ENCODE data around the gene NTN1. TPM values are rescaled to one million over a fixed set of nuclear protein-coding genes. Genes with fewer than 3 reads are reported as not detected.

Gene NTN1
- total and polyA plus RNA-seq, 2 of the 4 experiments (the other 2 are of a cell fraction): under 0.01 to 0.07 TPM

DNA sequence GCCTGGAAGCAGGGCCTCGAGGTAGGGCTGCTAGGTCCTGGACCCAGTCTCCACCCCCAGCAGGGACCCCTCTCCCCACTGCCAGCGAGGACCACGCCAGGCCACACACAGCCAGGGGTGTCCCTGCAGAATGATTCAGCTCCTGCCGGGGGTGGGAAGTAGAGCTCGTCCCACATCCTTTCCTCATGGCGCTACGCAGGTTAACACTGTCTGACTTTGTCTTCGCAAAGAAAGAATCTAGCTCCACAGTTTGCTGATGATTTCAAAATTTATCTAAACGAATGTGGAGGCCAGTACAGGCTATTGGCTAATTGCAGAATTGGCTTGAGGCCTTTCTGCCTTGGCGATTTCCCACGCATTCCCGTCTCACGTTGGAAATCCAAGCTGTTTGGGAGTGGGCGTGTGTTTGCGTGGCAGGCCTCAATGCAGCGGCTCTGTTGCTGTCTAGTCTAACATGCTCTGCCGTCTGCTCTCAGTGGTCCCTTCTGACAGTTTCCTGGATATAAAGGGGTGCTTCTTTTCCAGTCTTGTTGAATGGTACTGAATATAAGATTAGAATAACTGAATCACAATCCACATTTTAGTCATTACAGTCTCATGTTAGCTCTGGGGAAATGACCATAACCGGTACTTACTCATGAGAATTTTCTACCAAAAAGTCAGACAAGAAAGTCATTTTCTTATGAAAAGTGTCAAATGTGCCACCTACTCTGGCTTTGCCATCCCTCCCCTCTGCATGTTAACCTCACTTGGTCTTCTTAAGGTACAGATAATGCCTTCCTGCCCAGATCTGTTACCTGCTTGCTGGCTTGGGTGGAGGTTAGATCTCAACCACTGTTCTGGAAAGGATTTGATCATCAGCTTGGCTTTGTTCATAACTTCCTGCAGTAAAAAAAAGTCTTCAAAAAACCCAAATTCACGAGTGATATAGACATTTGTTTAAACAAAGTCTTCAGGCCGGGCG lies 252.4 kb downstream of the NTN1 start:
- Histone ChIP-seq H3K9ac (ENCODE audit: low read depth, low read length) (no peak overlapping the region), H2AK5ac (ENCODE audit: low read depth, low read length) (no peak overlapping the region), H3K14ac (replicated peaks; ENCODE audit: low read depth, low read length) (no peak overlapping the region), H4K5ac (ENCODE audit: low read depth, low read length) (no peak overlapping the region), H2BK15ac (ENCODE audit: low read depth, low read length) (no peak overlapping the region), H3K4me1 (ENCODE audit: control insufficient read depth, insufficient read depth, low read length) (peaks cover 2% of the 10 kb centered on the region; the same call in 1 of the 2 replicates), H3K27me3 (ENCODE audit: control insufficient read depth, insufficient read depth, low read length) (no peaks in the 10 kb centered on the region), H4K8ac (ENCODE audit: low read depth in 2 of 2, low read length in 2 of 2) (no peak overlapping the region), H2BK5ac (ENCODE audit: low read depth, low read length, poor library complexity, severe bottlenecking) (no peak overlapping the region), H3K18ac (ENCODE audit: low read depth, low read length) (no peak overlapping the region), H3K56ac (ENCODE audit: extremely low read depth, insufficient read depth, low read length) (no peak overlapping the region), H4K91ac (ENCODE audit: insufficient read depth, low read depth, low read length) (no peak overlapping the region), H3K27ac (ENCODE audit: insufficient read depth, low read length) (no peak overlapping the region), H2AK9ac (replicated peaks; ENCODE audit: low read depth, low read length, poor library complexity) (no peak overlapping the region), H3K9me3 (ENCODE audit: control insufficient read depth, insufficient read depth, low read length) (no peaks in the 10 kb centered on the region), H3K9me1 (ENCODE audit: insufficient read depth, low read length) (no peaks in the 10 kb centered on the region), H3K23ac (ENCODE audit: low read depth, low read length) (no peak overlapping the region), H3K36me3 (ENCODE audit: control insufficient read depth, insufficient read depth, low read length) (no peaks in the 10 kb centered on the region), H4K20me1 (ENCODE audit: insufficient read depth, low read length) (no peaks in the 10 kb centered on the region), H2BK120ac (ENCODE audit: low read depth, low read length) (no peak overlapping the region), H3K4me2 (ENCODE audit: low read depth, low read length) (no peak overlapping the region), H3K79me1 (ENCODE audit: low read depth in 1 of 2, low read length in 2 of 2) (no peaks in the 10 kb centered on the region), H2BK20ac (ENCODE audit: low read depth, low read length) (no peak overlapping the region), H2AFZ (replicated peaks; ENCODE audit: low read length, poor library complexity) (no peak overlapping the region), H3K4me3 (ENCODE audit: insufficient read depth, low read depth, low read length) (no peak overlapping the region), H3K4ac (ENCODE audit: low read depth, low read length) (no peak overlapping the region)
- ChIA-PET CTCF (no interaction called here), POLR2A (ENCODE audit: unreplicated experiment) (no interaction called here)
- dilution Hi-C loops (cut with HindIII; ENCODE audit: low sequenced_read_pairs, unreplicated experiment): no loop called here
- BruUV-seq (replicated peaks): no TSS peak
- intact Hi-C loops (cut with micrococcal nuclease): loop anchor here (10.0 kb wide), 2 partner anchors 59 to 91 kb away; no protein-coding TSS in a partner anchor
- 67% methylated on average over 5 of the region's 21 CpGs; no CpG with 5 or more reads in 1 of the 2 experiments for WGBS, 2 experiments (ENCODE audit: extremely low coverage in 2 of 2, insufficient read length in 1 of 2)
- DNase-seq (peak; percentile 52), ATAC-seq (ENCODE audit: low read depth) (peak; percentile 35)
- in situ Hi-C loops (cut with MboI; ENCODE audit: low sequenced_read_pairs): no loop called here
- TF ChIP-seq CEBPB (IDR thresholded peaks at IDR 0.05; ENCODE audit: low read depth, low read length) (no peak), RCOR1 (IDR thresholded peaks at IDR 0.05; ENCODE audit: insufficient replicate concordance, low read length) (no peak), RFX5 (IDR thresholded peaks at IDR 0.05; ENCODE audit: low read depth, low read length) (no peak), FOS (IDR thresholded peaks at IDR 0.05; ENCODE audit: low read depth, low read length) (no peak), MXI1 (IDR thresholded peaks at IDR 0.05; ENCODE audit: borderline replicate concordance, low read depth, low read length) (no peak), MAZ (IDR thresholded peaks at IDR 0.05; ENCODE audit: borderline replicate concordance, low read depth, low read length) (no peak), BHLHE40 (IDR thresholded peaks at IDR 0.05; ENCODE audit: low read depth, low read length) (no peak), CHD1 (IDR thresholded peaks at IDR 0.05; ENCODE audit: low read depth, low read length) (no peak), POLR2A (IDR thresholded peaks at IDR 0.05; ENCODE audit: low read depth, low read length) (no peak), RAD21 (IDR thresholded peaks at IDR 0.05; ENCODE audit: low read length) (no peak), SMC3 (IDR thresholded peaks at IDR 0.05; ENCODE audit: low read depth, low read length) (no peak)
- TF ChIP-seq, protein P1, sequence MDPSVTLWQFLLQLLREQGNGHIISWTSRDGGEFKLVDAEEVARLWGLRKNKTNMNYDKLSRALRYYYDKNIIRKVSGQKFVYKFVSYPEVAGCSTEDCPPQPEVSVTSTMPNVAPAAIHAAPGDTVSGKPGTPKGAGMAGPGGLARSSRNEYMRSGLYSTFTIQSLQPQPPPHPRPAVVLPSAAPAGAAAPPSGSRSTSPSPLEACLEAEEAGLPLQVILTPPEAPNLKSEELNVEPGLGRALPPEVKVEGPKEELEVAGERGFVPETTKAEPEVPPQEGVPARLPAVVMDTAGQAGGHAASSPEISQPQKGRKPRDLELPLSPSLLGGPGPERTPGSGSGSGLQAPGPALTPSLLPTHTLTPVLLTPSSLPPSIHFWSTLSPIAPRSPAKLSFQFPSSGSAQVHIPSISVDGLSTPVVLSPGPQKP (IDR thresholded peaks at IDR 0.05; ENCODE audit: borderline replicate concordance, low read depth, low read length): no peak
- TF ChIP-seq, protein P2, sequence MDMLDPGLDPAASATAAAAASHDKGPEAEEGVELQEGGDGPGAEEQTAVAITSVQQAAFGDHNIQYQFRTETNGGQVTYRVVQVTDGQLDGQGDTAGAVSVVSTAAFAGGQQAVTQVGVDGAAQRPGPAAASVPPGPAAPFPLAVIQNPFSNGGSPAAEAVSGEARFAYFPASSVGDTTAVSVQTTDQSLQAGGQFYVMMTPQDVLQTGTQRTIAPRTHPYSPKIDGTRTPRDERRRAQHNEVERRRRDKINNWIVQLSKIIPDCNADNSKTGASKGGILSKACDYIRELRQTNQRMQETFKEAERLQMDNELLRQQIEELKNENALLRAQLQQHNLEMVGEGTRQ (IDR thresholded peaks at IDR 0.05; ENCODE audit: low read depth, low read length): no peak
- TF ChIP-seq, protein P3, sequence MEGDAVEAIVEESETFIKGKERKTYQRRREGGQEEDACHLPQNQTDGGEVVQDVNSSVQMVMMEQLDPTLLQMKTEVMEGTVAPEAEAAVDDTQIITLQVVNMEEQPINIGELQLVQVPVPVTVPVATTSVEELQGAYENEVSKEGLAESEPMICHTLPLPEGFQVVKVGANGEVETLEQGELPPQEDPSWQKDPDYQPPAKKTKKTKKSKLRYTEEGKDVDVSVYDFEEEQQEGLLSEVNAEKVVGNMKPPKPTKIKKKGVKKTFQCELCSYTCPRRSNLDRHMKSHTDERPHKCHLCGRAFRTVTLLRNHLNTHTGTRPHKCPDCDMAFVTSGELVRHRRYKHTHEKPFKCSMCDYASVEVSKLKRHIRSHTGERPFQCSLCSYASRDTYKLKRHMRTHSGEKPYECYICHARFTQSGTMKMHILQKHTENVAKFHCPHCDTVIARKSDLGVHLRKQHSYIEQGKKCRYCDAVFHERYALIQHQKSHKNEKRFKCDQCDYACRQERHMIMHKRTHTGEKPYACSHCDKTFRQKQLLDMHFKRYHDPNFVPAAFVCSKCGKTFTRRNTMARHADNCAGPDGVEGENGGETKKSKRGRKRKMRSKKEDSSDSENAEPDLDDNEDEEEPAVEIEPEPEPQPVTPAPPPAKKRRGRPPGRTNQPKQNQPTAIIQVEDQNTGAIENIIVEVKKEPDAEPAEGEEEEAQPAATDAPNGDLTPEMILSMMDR (conservative IDR thresholded peaks at IDR 0.05; ENCODE audit: low read depth, low read length): no peak
